Neural progenitor cell (in vitro differentiated cells): Measurements from ENCODE around the gene PBX2.

Experiments used
- CTCF ChIP-seq: fragments of 200-600 bp; sonication (generic); IDR thresholded peaks from 2 replicates; pipeline ENCODE4 v1.5.1; 2017; ENCODE audit warnings: antibody characterized with exemption, mild to moderate bottlenecking
- EZH2 ChIP-seq: fragments of 200-600 bp; sonication (generic); IDR thresholded peaks from 2 replicates; pipeline ENCODE4 v1.6.1; 2017; ENCODE audit warnings: antibody characterized with exemption, mild to moderate bottlenecking, moderate library complexity
- EZH2phosphoT487 ChIP-seq: fragments of 200-600 bp; sonication (generic); IDR thresholded peaks from 2 replicates; pipeline ENCODE4 v1.6.1; 2017; ENCODE audit warnings: antibody characterized with exemption

GRCh38 chr6:32171234-32171633 lies 18.8 kb downstream of the PBX2 start:
- TF ChIP-seq CTCF (no peak), EZH2 (no peak), EZH2phosphoT487 (no peak)
